HepG2 (cell line): Measurements from ENCODE around the gene BCO2.

ENCODE experiments used
- MAFG ChIP-seq: sonication (generic); formaldehyde crosslinking; IDR thresholded peaks from 2 replicates; pipeline ENCODE4 v1.5.1; 2020; ENCODE audit warnings: mild to moderate bottlenecking, missing genetic modification reagents
- MZF1 ChIP-seq: sonication (generic); formaldehyde crosslinking; IDR thresholded peaks from 2 replicates; pipeline ENCODE4 v1.8.1; 2023; ENCODE audit warnings: mild to moderate bottlenecking, missing genetic modification reagents, borderline replicate concordance
- TF ChIP-seq, protein P1 (sequence below): sonication (generic); formaldehyde crosslinking; IDR thresholded peaks from 2 replicates; pipeline ENCODE4 v1.4.0; 2020; ENCODE audit warnings: missing genetic modification reagents, mild to moderate bottlenecking, borderline replicate concordance
- TF ChIP-seq, protein P2 (sequence below): sonication (generic); formaldehyde crosslinking; IDR thresholded peaks from 2 replicates; pipeline ENCODE4 v1.9.0; 2022; ENCODE audit warnings: missing genetic modification reagents, mild to moderate bottlenecking, borderline replicate concordance
- TF ChIP-seq, protein P3 (sequence below), 2 experiments: sonication (generic) in 1 of 2; formaldehyde crosslinking in 1 of 2; IDR thresholded peaks; 2 replicates each; pipeline versions ENCODE4 v1.5.1 to v1.6.1; 2011 to 2020; ENCODE audit warnings: borderline replicate concordance in 1 of 2, low read depth in 1 of 2, low read length in 1 of 2, mild to moderate bottlenecking in 1 of 2, missing genetic modification reagents in 1 of 2, moderate library complexity in 1 of 2

DNA sequence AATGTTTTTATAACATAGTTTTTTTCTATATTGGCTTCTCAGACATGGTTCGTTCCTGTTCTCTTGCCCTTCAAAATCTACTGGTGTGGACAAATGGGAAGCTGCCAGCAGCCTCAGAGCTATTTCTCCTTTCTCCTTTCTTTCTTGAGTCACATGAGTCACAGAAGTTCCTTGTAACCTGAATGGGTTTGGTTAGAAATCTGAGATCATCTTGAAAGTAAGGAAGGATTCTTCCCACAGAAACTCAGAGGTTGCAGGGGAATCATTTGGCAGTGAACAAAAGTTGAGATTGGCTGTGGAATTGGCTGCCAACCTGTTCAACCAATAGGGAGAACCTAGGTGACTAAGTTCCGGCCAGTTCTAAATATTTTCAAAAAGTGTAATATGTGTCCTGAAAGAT lies 72.9 kb downstream of the BCO2 start:
- TF ChIP-seq MAFG (CRISPR knock-in tag) (no peak), MZF1 (CRISPR knock-in tag) (no peak)
- TF ChIP-seq, protein P1, sequence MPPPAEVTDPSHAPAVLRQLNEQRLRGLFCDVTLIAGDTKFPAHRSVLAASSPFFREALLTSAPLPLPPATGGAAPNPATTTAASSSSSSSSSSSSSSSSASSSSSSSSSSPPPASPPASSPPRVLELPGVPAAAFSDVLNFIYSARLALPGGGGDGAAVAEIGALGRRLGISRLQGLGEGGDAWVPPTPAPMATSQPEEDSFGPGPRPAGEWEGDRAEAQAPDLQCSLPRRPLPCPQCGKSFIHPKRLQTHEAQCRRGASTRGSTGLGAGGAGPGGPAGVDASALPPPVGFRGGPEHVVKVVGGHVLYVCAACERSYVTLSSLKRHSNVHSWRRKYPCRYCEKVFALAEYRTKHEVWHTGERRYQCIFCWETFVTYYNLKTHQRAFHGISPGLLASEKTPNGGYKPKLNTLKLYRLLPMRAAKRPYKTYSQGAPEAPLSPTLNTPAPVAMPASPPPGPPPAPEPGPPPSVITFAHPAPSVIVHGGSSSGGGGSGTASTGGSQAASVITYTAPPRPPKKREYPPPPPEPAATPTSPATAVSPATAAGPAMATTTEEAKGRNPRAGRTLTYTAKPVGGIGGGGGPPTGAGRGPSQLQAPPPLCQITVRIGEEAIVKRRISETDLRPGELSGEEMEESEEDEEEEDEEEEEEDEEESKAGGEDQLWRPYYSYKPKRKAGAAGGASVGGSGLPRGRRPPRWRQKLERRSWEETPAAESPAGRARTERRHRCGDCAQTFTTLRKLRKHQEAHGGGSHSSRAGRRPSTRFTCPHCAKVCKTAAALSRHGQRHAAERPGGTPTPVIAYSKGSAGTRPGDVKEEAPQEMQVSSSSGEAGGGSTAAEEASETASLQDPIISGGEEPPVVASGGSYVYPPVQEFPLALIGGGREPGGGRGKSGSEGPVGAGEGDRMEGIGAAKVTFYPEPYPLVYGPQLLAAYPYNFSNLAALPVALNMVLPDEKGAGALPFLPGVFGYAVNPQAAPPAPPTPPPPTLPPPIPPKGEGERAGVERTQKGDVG, result no peak
- TF ChIP-seq, protein P2, sequence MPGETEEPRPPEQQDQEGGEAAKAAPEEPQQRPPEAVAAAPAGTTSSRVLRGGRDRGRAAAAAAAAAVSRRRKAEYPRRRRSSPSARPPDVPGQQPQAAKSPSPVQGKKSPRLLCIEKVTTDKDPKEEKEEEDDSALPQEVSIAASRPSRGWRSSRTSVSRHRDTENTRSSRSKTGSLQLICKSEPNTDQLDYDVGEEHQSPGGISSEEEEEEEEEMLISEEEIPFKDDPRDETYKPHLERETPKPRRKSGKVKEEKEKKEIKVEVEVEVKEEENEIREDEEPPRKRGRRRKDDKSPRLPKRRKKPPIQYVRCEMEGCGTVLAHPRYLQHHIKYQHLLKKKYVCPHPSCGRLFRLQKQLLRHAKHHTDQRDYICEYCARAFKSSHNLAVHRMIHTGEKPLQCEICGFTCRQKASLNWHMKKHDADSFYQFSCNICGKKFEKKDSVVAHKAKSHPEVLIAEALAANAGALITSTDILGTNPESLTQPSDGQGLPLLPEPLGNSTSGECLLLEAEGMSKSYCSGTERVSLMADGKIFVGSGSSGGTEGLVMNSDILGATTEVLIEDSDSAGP (CRISPR knock-in tag), result no peak
- TF ChIP-seq, protein P3, sequence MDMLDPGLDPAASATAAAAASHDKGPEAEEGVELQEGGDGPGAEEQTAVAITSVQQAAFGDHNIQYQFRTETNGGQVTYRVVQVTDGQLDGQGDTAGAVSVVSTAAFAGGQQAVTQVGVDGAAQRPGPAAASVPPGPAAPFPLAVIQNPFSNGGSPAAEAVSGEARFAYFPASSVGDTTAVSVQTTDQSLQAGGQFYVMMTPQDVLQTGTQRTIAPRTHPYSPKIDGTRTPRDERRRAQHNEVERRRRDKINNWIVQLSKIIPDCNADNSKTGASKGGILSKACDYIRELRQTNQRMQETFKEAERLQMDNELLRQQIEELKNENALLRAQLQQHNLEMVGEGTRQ (IDR thresholded peaks at IDR 0.05; ENCODE audit: low read depth, low read length), result no peak
- TF ChIP-seq, protein P3 (CRISPR knock-in tag; IDR thresholded peaks at IDR 0.05; ENCODE audit: borderline replicate concordance), result no peak
